Keratinocyte (primary cell): ENCODE results near the gene HMSD. TPM values are rescaled to one million over a fixed set of nuclear protein-coding genes. Genes with fewer than 3 reads are reported as not detected.

Experiments used
- DNase-seq: peaks from one replicate; pipeline ENCODE4 v3.0.0-alpha.2; 2011; ENCODE audit warnings: low read depth, missing footprints, low spot score
- FAIRE-seq: peaks from 2 replicates; lab custom pipeline; 2011; peaks lifted over from hg19 to GRCh38; lab: Jason Lieb, UNC
- H2AFZ ChIP-seq: 2 replicates; pipeline ENCODE4 v1.6.0; 2012; ENCODE audit warnings: low read length, control low read depth, inconsistent platforms; ENCODE audit not compliant: control insufficient read depth
- H3K27ac ChIP-seq: 2 replicates; pipeline ENCODE4 v1.5.1; 2011; ENCODE audit warnings: low read length; ENCODE audit not compliant: control insufficient read depth, insufficient read depth
- H3K27me3 ChIP-seq: 3 replicates; pipeline ENCODE4 v1.6.0; 2011; ENCODE audit warnings: low read length; ENCODE audit not compliant: control insufficient read depth, insufficient read depth; ENCODE audit errors: extremely low read depth
- H3K36me3 ChIP-seq, 2 experiments: 2 replicates in 1 of 2; 3 replicates in 1 of 2; pipeline ENCODE4 v1.5.1; 2011; ENCODE audit warnings: low read length in 2 of 2, mild to moderate bottlenecking in 1 of 2; ENCODE audit not compliant: control insufficient read depth in 2 of 2, insufficient read depth in 2 of 2; ENCODE audit errors: extremely low read depth in 1 of 2
- H3K4me1 ChIP-seq: 3 replicates; pipeline ENCODE4 v1.5.1; 2011; ENCODE audit warnings: low read length; ENCODE audit not compliant: control insufficient read depth, insufficient read depth; ENCODE audit errors: extremely low read depth
- H3K4me2 ChIP-seq: 3 replicates; pipeline ENCODE4 v1.6.0; 2011; ENCODE audit warnings: low read depth, low read length; ENCODE audit not compliant: control insufficient read depth, insufficient read depth; ENCODE audit errors: extremely low read depth
- H3K4me3 ChIP-seq, 3 experiments: fragments of 200-600 bp in 1 of 3; sonication (generic) in 1 of 3; 2 replicates in 2 of 3; 3 replicates in 1 of 3; pipeline ENCODE4 v1.5.1; 2011 to 2016; ENCODE audit warnings: low read length in 3 of 3, mild to moderate bottlenecking in 3 of 3, control low read depth in 2 of 3, inconsistent platforms in 1 of 3, low read depth in 1 of 3, mixed read lengths in 1 of 3, mixed run types in 1 of 3, moderate library complexity in 1 of 3; ENCODE audit not compliant: control insufficient read depth in 2 of 3, insufficient read depth in 2 of 3; ENCODE audit errors: extremely low read depth in 1 of 3
- H3K79me2 ChIP-seq: 2 replicates; pipeline ENCODE4 v1.6.0; 2012; ENCODE audit warnings: low read length; ENCODE audit not compliant: control insufficient read depth, insufficient read depth
- H3K9ac ChIP-seq: 3 replicates; pipeline ENCODE4 v1.6.0; 2011; ENCODE audit warnings: low read length; ENCODE audit not compliant: control insufficient read depth, insufficient read depth; ENCODE audit errors: extremely low read depth
- H3K9me1 ChIP-seq: 3 replicates; pipeline ENCODE4 v1.6.0; 2011; ENCODE audit warnings: low read length; ENCODE audit not compliant: control insufficient read depth, insufficient read depth; ENCODE audit errors: extremely low read depth
- H3K9me3 ChIP-seq: 2 replicates; pipeline ENCODE4 v1.5.1; 2012; ENCODE audit warnings: low read depth, low read length; ENCODE audit not compliant: control insufficient read depth
- H4K20me1 ChIP-seq: 3 replicates; pipeline ENCODE4 v1.6.0; 2011; ENCODE audit warnings: low read length; ENCODE audit not compliant: control insufficient read depth, insufficient read depth; ENCODE audit errors: extremely low read depth
- EZH2 ChIP-seq: IDR thresholded peaks from one replicate; pipeline ENCODE4 v1.6.1; 2012; ENCODE audit warnings: inconsistent platforms, mild to moderate bottlenecking, low read length, moderate library complexity
- dilution Hi-C: fragments of 300-500 bp; cut with MboI; formaldehyde crosslinking; loops from one replicate; pipeline ENCODE4 v1.7.0; 2020; ENCODE audit warnings: low sequenced_read_pairs; ENCODE audit not compliant: extremely low pct_ligation_motif_present
- polyA plus RNA-seq, 5 experiments: library from polyadenylated mRNA; depleted of rRNA in 3 of 5; stranded (reverse) in 3 of 5; stranded (forward) in 1 of 5; unstranded in 1 of 5; fragments of >200 nt; gene quantifications; 1 replicate in 1 of 5; 2 replicates in 3 of 5; 3 replicates in 1 of 5; pipeline versions ENCODE4 v1.2.1 to v1.2.3, GENCODE V29; 2011 to 2012; ENCODE audit warnings: missing spikeins in 2 of 5, low read depth in 1 of 5, low replicate concordance in 1 of 5
- TF ChIP-seq, protein P1 (sequence below), 3 experiments: IDR thresholded peaks in 1 of 3; conservative IDR thresholded peaks in 1 of 3; optimal IDR thresholded peaks in 1 of 3; 2 replicates in 2 of 3; 3 replicates in 1 of 3; pipeline versions ENCODE3 to v1.5.1; 2011; ENCODE audit warnings: low read length in 3 of 3, mild to moderate bottlenecking in 3 of 3, moderate library complexity in 2 of 3, control low read depth in 1 of 3, inconsistent platforms in 1 of 3; ENCODE audit not compliant: insufficient read depth in 2 of 3; ENCODE audit errors: extremely low read depth in 1 of 3

Gene HMSD
- polyA plus RNA-seq, 1 donor (not counting 4 experiments of a cell fraction or from before 2014, with no cell fraction given), result 1.2 TPM

- H3K36me3 ChIP-seq, result peaks cover 6 to 19% of the 10 kb centered on the region in 2 experiments
- no peak for TF ChIP-seq EZH2
- TF ChIP-seq, protein P1, sequence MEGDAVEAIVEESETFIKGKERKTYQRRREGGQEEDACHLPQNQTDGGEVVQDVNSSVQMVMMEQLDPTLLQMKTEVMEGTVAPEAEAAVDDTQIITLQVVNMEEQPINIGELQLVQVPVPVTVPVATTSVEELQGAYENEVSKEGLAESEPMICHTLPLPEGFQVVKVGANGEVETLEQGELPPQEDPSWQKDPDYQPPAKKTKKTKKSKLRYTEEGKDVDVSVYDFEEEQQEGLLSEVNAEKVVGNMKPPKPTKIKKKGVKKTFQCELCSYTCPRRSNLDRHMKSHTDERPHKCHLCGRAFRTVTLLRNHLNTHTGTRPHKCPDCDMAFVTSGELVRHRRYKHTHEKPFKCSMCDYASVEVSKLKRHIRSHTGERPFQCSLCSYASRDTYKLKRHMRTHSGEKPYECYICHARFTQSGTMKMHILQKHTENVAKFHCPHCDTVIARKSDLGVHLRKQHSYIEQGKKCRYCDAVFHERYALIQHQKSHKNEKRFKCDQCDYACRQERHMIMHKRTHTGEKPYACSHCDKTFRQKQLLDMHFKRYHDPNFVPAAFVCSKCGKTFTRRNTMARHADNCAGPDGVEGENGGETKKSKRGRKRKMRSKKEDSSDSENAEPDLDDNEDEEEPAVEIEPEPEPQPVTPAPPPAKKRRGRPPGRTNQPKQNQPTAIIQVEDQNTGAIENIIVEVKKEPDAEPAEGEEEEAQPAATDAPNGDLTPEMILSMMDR (optimal IDR thresholded peaks at IDR 0.05 in 1 of 3, IDR thresholded peaks at IDR 0.05 in 1 of 3, conservative IDR thresholded peaks at IDR 0.05 in 1 of 3; ENCODE audit: extremely low read depth in 1 of 3, insufficient read depth in 2 of 3, low read length in 3 of 3), result no peak
- no peak overlapping the region for H3K9ac ChIP-seq
- no peaks in the 10 kb centered on the region for H4K20me1 ChIP-seq
- no peaks in the 10 kb centered on the region for H3K9me1 ChIP-seq
- peaks cover 74% of the 10 kb centered on the region for H3K79me2 ChIP-seq
- dilution Hi-C loops, result no loop called here
- no peak overlapping the region for H2AFZ ChIP-seq
- no peak for FAIRE-seq
- H3K9me3 ChIP-seq, result no peaks in the 10 kb centered on the region
- peaks cover 26% of the 10 kb centered on the region for H3K4me1 ChIP-seq
- H3K4me3 ChIP-seq, result no peak overlapping the region
- H3K27me3 ChIP-seq, result no peaks in the 10 kb centered on the region
- no peak for DNase-seq
- H3K4me2 ChIP-seq, result no peak overlapping the region
- H3K27ac ChIP-seq, result no peak overlapping the region
These were observed 26.5 kb downstream of the HMSD start for GRCh38 chr18:63975628-63976027.

GRCh38 chr18:63977040-63977439, 27.9 kb downstream of the HMSD start:
- dilution Hi-C loops, result no loop called here
- H3K79me2 ChIP-seq, result peaks cover 71% of the 10 kb centered on the region

More at GRCh38 chr18:63977040-63977439, 27.9 kb downstream of the HMSD start:
- Histone ChIP-seq H2AFZ (no peak overlapping the region), H3K9ac (no peak overlapping the region), H3K27ac (no peak overlapping the region), H3K4me3 (no peak overlapping the region), H3K9me3 (no peaks in the 10 kb centered on the region), H3K4me1 (peaks cover 16% of the 10 kb centered on the region), H4K20me1 (no peaks in the 10 kb centered on the region), H3K27me3 (no peaks in the 10 kb centered on the region), H3K36me3 (peaks cover 19 to 25% of the 10 kb centered on the region in 2 experiments), H3K9me1 (no peaks in the 10 kb centered on the region), H3K4me2 (no peak overlapping the region)
- DNase-seq (no peak), FAIRE-seq (no peak)
- TF ChIP-seq EZH2, result no peak
- TF ChIP-seq, protein P1 (optimal IDR thresholded peaks at IDR 0.05 in 1 of 3, IDR thresholded peaks at IDR 0.05 in 1 of 3, conservative IDR thresholded peaks at IDR 0.05 in 1 of 3; ENCODE audit: extremely low read depth in 1 of 3, insufficient read depth in 2 of 3, low read length in 3 of 3), result no peak
